Activated CD4-positive, alpha-beta memory T cell treated with anti-CD3 and anti-CD28 coated beads, Interleukin-2, amount 10 ng/mL, durations not matched to agents 7 days and 5 days (primary cell): Measurements from ENCODE around the gene FAM234B. TPM values are rescaled to one million over a fixed set of nuclear protein-coding genes. Genes with fewer than 3 reads are reported as not detected.

ENCODE experiments used
- CTCF ChIA-PET: fragments of 350-600 bp; sonication (Branson Sonifier 250); formaldehyde crosslinking; loops from one replicate; lab custom pipeline; 2021; ENCODE audit warnings: antibody characterized with exemption, inconsistent platforms; lab: Charles Lee
- POLR2A ChIA-PET: fragments of 350-600 bp; sonication (Branson Sonifier 250); formaldehyde crosslinking; loops from one replicate; lab custom pipeline; 2021; ENCODE audit warnings: antibody characterized with exemption; lab: Charles Lee
- DNase-seq: peaks from one replicate; pipeline ENCODE4 v3.0.0-alpha.2; 2020
- H3K27ac Mint-ChIP-seq: one replicate; pipeline ENCODE4 v1.8.0; 2021; ENCODE audit warnings: mild to moderate bottlenecking, mixed read lengths
- H3K27me3 Mint-ChIP-seq: one replicate; pipeline ENCODE4 v1.8.0; 2021; ENCODE audit warnings: mixed read lengths
- H3K36me3 Mint-ChIP-seq: one replicate; pipeline ENCODE4 v1.8.0; 2021; ENCODE audit warnings: low read depth, mixed read lengths
- H3K4me1 Mint-ChIP-seq: one replicate; pipeline ENCODE4 v1.8.0; 2021; ENCODE audit warnings: mixed read lengths
- H3K4me3 Mint-ChIP-seq: one replicate; pipeline ENCODE4 v1.8.0; 2021; ENCODE audit warnings: mild to moderate bottlenecking, mixed read lengths
- H3K9me3 Mint-ChIP-seq: one replicate; pipeline ENCODE4 v1.8.0; 2021; ENCODE audit warnings: mixed read lengths
- total RNA-seq, 2 experiments: library from RNA; stranded (reverse); gene quantifications; one replicate each; pipeline ENCODE4 v1.2.3, GENCODE V29; 2021

The FAM234B gene, protein sequence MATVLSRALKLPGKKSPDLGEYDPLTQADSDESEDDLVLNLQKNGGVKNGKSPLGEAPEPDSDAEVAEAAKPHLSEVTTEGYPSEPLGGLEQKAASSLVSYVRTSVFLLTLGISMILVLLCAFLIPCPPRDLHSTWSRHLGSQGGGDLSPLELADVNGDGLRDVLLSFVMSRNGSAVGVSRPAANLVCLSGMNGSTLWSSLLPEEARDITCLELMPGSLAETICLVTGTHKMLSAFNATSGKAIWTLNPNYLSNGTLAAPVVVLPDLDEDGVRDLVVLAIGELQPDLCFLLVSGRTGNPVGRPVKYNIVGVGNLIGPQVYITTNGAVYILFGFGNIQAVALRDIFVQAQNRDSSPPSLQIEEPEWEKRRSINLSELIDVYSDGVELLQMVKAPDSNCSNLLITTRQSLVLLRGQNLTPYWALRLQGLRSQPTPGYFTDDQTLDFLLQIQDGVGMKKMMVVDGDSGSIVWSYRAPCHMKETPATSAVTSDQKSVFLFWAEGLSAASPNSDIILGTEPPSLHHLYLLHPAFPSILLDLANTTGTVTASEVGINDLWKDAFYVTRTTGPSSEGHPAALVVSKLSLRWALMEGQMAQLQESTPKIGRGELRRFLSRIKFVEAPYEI
- total RNA-seq: 1 to 10 TPM; 4.5 to 5.2 TPM

DNA sequence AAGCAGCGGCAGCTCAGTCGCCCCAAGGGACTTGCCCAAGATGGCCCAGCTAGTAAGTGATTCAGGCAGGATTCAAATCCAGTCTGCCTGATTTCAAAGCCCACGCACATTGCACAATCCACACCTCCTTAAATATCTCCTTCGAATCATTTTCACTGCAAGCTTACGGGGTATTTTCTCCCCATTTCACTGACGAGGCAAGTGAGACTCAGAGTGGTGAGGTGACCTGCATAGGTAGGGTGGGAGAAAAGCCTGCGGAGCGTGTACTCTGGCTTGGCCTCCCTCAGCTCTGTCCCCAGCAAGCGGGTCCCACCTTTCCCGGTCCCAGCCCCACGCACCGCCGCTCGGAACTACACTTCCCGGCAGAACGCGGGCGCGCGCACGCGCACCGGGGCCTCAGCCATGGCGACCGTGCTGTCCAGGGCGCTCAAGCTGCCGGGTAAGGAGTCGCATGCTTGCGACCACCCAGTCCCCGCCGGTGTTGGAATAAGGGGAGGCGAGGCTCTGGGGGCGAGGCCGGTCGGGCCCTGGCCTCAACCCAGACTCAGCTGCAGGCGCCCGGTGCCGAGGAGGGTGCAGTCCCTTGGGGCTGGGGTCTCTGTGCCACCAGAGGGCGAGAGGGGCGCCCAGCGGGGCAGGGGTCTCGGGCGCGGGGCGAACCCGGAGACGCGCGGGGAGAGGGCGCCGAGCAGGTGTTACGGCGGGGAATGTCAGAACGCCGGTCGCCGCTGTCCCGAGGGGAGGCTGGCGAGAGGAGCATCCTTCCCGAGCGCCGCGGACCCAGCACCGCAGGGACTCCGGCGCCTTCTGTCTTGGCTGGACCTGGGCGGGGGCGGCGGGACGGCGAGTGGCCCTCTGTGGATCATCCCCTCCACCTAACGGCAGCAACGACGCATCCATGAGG, at the start of gene FAM234B:
Gene FAM234B, plus strand, starts transcription at position 380 of the 904 bp plus-strand sequence. Its CDS starts 23 bp downstream, at position 403.
- CTCF ChIA-PET: interaction anchor here (0.8 to 4.6 kb wide), 6 partner anchors 59 to 234 kb away, joined by 3 to 23 read pairs (median 4); no protein-coding TSS in a partner anchor
- Mint-ChIP-seq H3K27ac (no peak within 1 kb of the TSS), H3K36me3 (peaks cover 3% of the 10 kb centered on the region), H3K4me1 (peaks cover 18% of the 10 kb centered on the region), H3K27me3 (peaks cover 11% of the 10 kb centered on the region), H3K9me3 (no peaks in the 10 kb centered on the region), H3K4me3 (peak within 1 kb of the TSS; percentile 78)
- DNase-seq: peak; percentile 73
- POLR2A ChIA-PET: interaction anchor here (0.8 to 3.2 kb wide), 3 partner anchors 10 to 136 kb away, joined by 3 to 9 read pairs (median 7); no protein-coding TSS in a partner anchor

DNA sequence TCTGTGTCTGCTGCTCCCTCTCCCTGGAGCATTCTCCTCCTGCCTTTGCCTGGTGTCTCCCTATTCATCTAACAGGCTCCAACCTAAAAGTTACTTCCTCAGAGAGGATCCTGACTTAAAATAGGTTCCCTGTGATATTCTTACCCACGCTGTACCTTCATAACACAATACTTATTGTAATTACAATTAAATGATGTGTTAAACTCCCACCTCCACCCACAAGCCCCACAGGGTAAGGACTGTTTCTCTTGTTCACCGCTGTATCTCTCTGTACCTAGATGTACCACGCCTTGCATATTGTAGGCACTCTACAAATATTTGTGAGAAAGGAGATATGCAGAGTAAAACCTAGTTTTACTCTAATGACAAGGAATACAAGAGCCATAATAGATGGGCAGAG, 49.1 kb upstream of the FAM234B start:
- DNase-seq: no peak
- no peak overlapping the region for H3K27ac Mint-ChIP-seq
- no peaks in the 10 kb centered on the region for H3K27me3 Mint-ChIP-seq
- H3K4me3 Mint-ChIP-seq: no peak overlapping the region
- no peaks in the 10 kb centered on the region for H3K9me3 Mint-ChIP-seq
- peaks cover 27% of the 10 kb centered on the region for H3K4me1 Mint-ChIP-seq
- POLR2A ChIA-PET: no interaction called here
- CTCF ChIA-PET: no interaction called here
- H3K36me3 Mint-ChIP-seq: no peaks in the 10 kb centered on the region

DNA sequence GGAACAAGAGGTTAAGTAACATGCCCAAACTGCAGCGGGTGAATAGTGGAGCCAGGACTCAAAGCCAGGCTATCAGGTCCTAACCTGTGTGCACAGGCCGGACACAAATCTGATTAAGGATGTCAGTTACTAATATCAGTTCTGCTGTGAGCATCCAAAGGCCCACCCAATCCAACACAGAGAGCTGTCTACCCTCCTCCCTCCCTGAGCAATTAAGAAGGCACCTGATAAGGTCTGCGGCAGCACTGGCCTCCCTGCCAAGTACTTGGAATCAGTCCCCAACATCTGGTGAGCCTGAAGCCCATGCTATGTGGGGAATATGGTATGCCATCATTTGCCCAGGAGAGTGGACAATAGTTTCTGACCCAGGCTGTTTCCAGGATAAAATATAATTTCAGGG, 48.0 kb upstream of the FAM234B start:
- DNase-seq: no peak
- Mint-ChIP-seq H3K27ac (no peak overlapping the region), H3K4me1 (peaks cover 31% of the 10 kb centered on the region), H3K4me3 (no peak overlapping the region), H3K27me3 (peaks cover 2% of the 10 kb centered on the region), H3K36me3 (no peaks in the 10 kb centered on the region), H3K9me3 (no peaks in the 10 kb centered on the region)
- ChIA-PET CTCF (interaction anchor here (1.0 kb wide), 1 partner anchor 8 kb away, joined by 3 read pairs; no protein-coding TSS in a partner anchor), POLR2A (no interaction called here)

DNA sequence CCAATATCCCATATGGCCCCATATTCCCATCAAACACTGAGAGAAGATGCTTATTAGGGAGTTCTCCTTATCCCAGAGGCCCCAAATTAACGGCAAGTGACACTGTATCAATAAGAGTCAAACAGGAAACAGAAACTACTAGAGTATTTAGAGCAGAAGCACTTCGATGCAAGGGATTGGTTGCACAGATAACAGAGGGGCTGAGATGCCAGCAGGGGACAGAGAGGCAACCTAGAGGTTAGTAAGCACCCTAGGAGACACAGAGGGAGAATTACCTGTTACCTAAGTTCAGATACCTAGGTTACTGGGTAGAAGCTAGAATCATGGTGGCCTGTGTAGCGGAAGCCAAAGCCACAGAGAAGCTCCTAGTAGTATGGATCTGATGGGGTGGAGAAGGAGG, 47.0 kb upstream of the FAM234B start:
- H3K27ac Mint-ChIP-seq: no peak overlapping the region
- POLR2A ChIA-PET: no interaction called here
- no peaks in the 10 kb centered on the region for H3K36me3 Mint-ChIP-seq
- no peak overlapping the region for H3K4me3 Mint-ChIP-seq
- H3K9me3 Mint-ChIP-seq: no peaks in the 10 kb centered on the region
- DNase-seq: no peak
- H3K27me3 Mint-ChIP-seq: peaks cover 8% of the 10 kb centered on the region
- H3K4me1 Mint-ChIP-seq: peaks cover 34% of the 10 kb centered on the region
- CTCF ChIA-PET: interaction anchor here (0.9 to 1.6 kb wide), 3 partner anchors 9 to 14 kb away, joined by 3 to 4 read pairs (median 3); no protein-coding TSS in a partner anchor

DNA sequence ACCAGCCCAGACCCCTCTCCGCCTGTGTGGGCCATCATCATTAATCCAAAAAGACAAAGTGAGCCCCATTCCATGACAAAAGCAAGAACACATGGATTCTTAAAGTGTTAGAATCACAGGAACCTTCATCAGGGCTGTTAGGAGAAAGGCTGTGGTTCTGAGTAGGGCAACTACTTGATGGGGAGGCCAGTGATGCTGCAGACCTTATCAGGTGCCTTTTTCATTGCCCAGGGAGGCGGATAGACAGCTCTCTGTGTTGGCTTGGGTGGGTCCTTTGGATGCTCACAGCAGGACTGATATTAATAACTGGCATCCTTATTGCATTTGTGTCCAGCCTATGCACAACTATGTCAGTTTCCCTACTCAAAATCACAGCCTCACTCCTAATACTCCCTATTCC, 46.4 kb upstream of the FAM234B start:
- no peaks in the 10 kb centered on the region for H3K9me3 Mint-ChIP-seq
- H3K4me1 Mint-ChIP-seq: peaks cover 31% of the 10 kb centered on the region
- H3K4me3 Mint-ChIP-seq: no peak overlapping the region
- POLR2A ChIA-PET: no interaction called here
- H3K36me3 Mint-ChIP-seq: no peaks in the 10 kb centered on the region
- no peak for DNase-seq
- H3K27me3 Mint-ChIP-seq: peaks cover 14% of the 10 kb centered on the region
- no peak overlapping the region for H3K27ac Mint-ChIP-seq
- CTCF ChIA-PET: interaction anchor here (0.9 to 1.6 kb wide), 2 partner anchors 13 to 14 kb away, joined by 3 to 4 read pairs; no protein-coding TSS in a partner anchor

DNA sequence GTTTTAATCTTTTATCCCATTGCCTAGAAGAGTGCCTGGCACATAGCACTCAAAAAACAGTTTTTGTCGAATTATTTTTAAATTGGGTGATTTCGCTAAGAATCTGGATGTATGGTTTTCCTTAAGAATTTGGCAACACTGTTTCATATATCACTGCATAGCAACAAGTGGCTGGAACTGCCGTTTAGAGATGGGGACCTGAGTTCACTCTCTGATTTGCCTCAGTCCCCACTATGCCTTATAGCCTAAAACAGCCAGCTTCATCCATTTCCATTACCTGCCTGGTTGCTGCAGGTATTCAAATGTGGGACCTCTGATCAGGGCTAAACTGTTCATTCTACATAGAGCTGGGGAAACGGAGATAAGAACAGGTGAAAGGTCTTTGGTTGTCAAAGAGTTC, 45.9 kb upstream of the FAM234B start:
- Mint-ChIP-seq H3K36me3 (no peaks in the 10 kb centered on the region), H3K27me3 (peaks cover 19% of the 10 kb centered on the region), H3K27ac (no peak overlapping the region), H3K4me3 (no peak overlapping the region), H3K9me3 (no peaks in the 10 kb centered on the region), H3K4me1 (peaks cover 27% of the 10 kb centered on the region)
- POLR2A ChIA-PET: no interaction called here
- DNase-seq: no peak
- CTCF ChIA-PET: interaction anchor here (1.3 to 1.6 kb wide), 2 partner anchors 12 to 15 kb away, joined by 3 to 4 read pairs; no protein-coding TSS in a partner anchor

DNA sequence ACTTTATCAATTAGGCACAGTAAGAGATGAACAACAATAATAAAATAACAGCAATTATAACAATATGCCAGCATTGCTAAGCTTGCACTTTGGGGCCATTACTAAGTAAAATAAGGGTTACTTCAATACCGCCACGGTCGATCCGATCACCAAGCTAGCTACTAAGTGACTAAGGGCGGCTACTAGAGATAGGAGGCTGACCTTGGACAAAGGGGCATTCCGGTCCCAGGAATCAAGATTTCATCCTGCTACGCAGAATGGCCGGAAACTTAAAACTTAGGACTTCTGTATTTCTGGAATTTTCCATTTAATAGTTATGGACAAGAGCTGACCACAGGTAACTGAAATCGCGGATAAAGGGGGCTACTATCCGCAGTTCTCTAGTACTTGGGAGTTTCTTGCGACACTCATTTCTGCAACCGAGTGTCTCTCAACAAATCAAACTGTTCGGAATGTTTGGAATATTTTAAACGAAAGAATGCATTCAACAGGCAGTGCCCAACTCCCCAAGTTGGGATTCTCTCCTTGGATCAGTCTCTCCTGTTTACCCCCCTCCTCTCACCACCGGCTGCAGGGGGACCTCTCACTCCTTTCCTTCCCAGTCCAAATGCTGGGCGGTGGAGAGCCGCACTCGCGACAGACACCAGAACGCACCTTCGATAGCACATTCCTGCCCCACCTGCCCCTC, 44.8 kb upstream of the FAM234B start:
- CTCF ChIA-PET: interaction anchor here (0.6 to 1.3 kb wide), 2 partner anchors 13 to 620 kb away, joined by 3 read pairs; no protein-coding TSS in a partner anchor

DNA sequence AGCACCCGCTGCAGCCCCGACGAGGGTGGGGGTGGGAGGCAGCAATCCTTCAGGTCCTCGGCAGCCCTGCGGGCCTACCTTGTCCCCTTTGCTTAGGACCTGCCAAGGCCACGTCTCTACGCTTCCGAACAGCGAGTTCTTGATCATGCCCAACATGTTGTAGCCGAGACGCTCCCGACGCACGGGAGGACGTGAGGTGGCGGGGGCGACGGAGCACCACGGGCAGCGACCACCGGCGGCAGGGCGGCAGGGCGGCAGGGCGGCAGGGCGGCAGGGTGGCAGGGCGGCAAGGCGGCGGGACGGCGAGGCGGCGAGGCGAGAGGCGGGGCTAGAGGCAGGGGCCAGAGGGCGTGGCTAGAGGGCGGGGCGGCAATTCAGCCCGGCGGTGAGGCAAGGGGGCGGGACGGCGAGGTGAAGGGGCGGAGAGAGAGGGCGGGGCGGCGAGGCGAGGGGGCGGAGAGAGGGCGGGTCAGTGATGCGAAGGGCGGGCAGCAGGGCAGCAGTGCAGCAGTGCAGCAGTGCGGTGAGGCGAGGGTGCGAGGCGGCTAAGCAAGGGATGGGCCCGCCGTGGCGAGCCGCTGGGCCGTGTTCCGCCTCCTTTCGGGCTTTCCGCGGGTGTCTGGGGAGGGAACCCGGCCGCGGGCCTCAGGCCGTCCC, 44.1 kb upstream of the FAM234B start, which contains the start of gene HEBP1:
Gene HEBP1, minus strand, starts transcription at position 307 of the 657 bp plus-strand sequence. Its CDS starts 151 bp downstream, at position 156.
- H3K36me3 Mint-ChIP-seq: no peaks in the 10 kb centered on the region
- peak; percentile 95 for DNase-seq
- no peaks in the 10 kb centered on the region for H3K9me3 Mint-ChIP-seq
- peak within 1 kb of the TSS; percentile 95 for H3K4me3 Mint-ChIP-seq
- ChIA-PET POLR2A (no interaction called here), CTCF (interaction anchor here (1.0 kb wide), 1 partner anchor 213 kb away, joined by 3 read pairs; no protein-coding TSS in a partner anchor)
- peak within 1 kb of the TSS; percentile 77 for H3K27ac Mint-ChIP-seq
- peaks cover 28% of the 10 kb centered on the region for H3K27me3 Mint-ChIP-seq
- peaks cover 23% of the 10 kb centered on the region for H3K4me1 Mint-ChIP-seq

More for the DNA sequence above, 44.8 kb upstream of the FAM234B start:
- Mint-ChIP-seq H3K9me3 (no peaks in the 10 kb centered on the region), H3K27ac (no peak overlapping the region), H3K36me3 (no peaks in the 10 kb centered on the region), H3K4me3 (peak overlapping the region; percentile 95), H3K27me3 (peaks cover 24% of the 10 kb centered on the region), H3K4me1 (peaks cover 23% of the 10 kb centered on the region)
- DNase-seq: no peak
- POLR2A ChIA-PET: no interaction called here

DNA sequence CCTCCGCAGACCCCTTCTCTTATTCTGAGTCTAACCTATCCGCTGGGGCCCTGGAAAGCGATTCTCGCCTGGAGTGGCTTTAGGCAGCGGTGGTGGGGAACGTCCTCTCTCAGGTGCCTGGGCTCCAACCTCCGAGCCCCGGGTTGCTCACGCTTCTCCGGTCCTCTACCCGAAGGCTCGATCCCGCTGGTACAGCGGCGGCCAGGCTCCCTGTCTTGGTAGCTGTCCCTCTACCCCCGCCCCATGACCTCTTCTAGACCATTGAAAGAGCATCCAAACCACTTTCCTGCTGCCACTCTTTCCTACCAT, 43.6 kb upstream of the FAM234B start:
- peak overlapping the region; percentile 77 for H3K27ac Mint-ChIP-seq
- ChIA-PET CTCF (interaction anchor here (1.0 kb wide), 1 partner anchor 214 kb away, joined by 3 read pairs; no protein-coding TSS in a partner anchor), POLR2A (no interaction called here)
- H3K27me3 Mint-ChIP-seq: peaks cover 33% of the 10 kb centered on the region
- H3K4me1 Mint-ChIP-seq: peaks cover 23% of the 10 kb centered on the region
- H3K4me3 Mint-ChIP-seq: peak overlapping the region; percentile 95
- no peaks in the 10 kb centered on the region for H3K9me3 Mint-ChIP-seq
- H3K36me3 Mint-ChIP-seq: no peaks in the 10 kb centered on the region
- no peak for DNase-seq

DNA sequence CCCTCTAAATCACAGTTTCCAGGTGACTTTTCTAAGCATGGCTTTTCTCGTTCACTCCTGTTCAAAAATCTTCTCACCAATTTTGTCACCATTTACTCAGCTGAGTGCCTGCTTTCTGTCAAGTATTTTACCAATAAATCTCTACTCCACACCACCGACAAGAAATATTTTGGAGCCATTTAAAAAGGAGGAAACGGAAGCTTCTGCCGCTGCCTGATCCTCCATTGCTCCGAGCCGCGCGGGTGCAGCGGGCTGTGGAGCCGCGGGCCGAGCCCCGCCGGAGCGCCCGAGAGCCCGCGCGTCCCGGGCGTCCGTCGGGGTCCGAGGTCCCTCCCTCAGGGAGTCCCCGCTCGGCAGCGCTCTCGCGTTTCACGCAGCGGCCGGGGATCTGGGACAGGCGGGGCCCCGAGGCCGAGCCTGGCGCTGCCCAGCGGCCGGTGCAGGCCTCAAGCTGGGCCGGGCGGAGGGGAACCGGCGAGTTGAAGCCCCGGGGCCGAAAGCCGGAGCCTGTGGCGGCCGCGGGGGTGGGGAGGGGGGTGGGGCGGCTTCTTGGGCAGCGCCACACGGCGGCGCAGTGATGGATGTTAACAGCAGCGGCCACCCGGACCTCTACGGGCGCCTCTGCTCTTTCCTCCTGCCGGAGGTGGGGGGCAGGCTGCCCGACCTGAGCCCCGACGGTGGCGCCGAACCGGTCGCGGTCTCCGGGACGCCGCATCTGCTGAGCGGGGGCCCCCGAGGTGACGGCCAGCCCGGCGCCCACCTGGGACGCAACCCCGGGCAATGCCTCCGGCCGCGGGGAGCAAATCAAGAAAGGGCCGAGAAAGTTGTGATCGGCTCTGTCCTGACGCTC, 43.0 kb upstream of the FAM234B start:
- ChIA-PET CTCF (interaction anchor here (1.0 kb wide), 1 partner anchor 214 kb away, joined by 3 read pairs; no protein-coding TSS in a partner anchor), POLR2A (no interaction called here)
- Mint-ChIP-seq H3K4me1 (peaks cover 23% of the 10 kb centered on the region), H3K36me3 (no peaks in the 10 kb centered on the region), H3K9me3 (no peaks in the 10 kb centered on the region), H3K27me3 (peaks cover 33% of the 10 kb centered on the region), H3K4me3 (peak overlapping the region; percentile 95), H3K27ac (peak overlapping the region; percentile 77)
- DNase-seq: peak; percentile 29

DNA sequence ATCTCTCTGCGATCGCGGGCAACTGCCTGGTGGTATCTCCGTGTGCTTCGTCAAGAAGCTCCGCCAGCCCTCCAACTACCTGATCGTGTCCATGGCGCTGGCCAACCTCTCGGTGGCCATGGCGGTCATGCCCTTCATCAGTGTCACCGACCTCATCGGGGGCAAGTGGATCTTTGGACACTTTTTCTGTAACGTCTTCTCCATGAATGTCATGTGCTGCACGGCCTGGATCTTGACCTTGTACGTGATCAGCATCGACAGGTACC, 42.5 kb upstream of the FAM234B start:
- H3K27me3 Mint-ChIP-seq: peaks cover 33% of the 10 kb centered on the region
- H3K27ac Mint-ChIP-seq: peak overlapping the region; percentile 22
- H3K4me1 Mint-ChIP-seq: peaks cover 23% of the 10 kb centered on the region
- no peaks in the 10 kb centered on the region for H3K36me3 Mint-ChIP-seq
- DNase-seq: no peak
- ChIA-PET CTCF (no interaction called here), POLR2A (no interaction called here)
- no peaks in the 10 kb centered on the region for H3K9me3 Mint-ChIP-seq
- peak overlapping the region; percentile 61 for H3K4me3 Mint-ChIP-seq
